ENCODE results near the gene COL6A5.
"Not testable (repeated sequence)": the region's sequence is repeated elsewhere in the genome, so short reads cannot be mapped to it uniquely, and the experiment has no call there.

COL6A5 gene

DNA sequence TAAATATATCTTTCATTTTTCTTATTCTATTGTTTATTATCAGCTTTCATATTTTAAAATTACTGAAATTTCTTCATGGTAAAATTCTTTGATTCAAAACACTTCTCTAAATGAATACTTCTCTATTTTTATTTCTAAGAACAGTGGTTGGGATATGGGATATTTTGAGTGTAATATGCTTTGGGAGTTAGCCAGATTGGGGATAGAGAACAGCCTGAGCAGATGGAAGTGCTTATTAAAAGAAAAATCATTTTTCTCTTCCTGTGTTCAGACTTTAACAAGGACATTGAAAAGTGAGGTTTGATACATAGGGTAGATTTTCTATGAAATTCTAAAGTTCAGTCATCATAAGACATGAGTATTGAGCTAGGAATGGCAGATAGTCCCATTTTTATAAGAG is 84.8 kb downstream of the COL6A5 start:
- no peak overlapping the region for H2AFZ ChIP-seq (ENCODE audit: low read length)
- H3K79me2 ChIP-seq (ENCODE audit: insufficient read depth, low read length) = no peaks in the 10 kb centered on the region
- no peaks in the 10 kb centered on the region for H4K20me1 ChIP-seq (ENCODE audit: insufficient read depth, low read length)

DNA sequence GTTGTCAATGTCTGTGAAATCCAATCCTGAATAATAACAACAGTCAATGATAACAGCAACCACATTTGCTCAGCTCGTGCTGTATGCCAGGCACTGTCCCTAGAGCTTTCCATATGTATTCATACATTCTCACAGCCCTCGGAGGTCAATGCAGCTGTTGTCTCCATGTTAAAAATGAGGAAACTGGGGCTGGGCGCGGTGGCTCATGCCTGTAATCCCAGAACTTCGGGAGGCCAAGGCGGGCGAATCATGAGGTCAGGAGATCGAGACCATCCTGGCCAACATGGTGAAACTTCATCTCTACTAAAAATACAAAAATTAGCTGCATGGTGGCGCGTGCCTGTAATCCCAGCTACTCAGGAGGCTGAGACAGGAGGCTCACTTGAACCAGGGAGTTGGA is 86.6 kb downstream of the COL6A5 start:
- H3K4me1 ChIP-seq (ENCODE audit: insufficient read depth, low read length, severe bottlenecking); H3K9me3 ChIP-seq (ENCODE audit: low read length); H3K9me2 ChIP-seq (ENCODE audit: low read depth, low read length); H3K79me2 ChIP-seq (ENCODE audit: insufficient read depth, low read length); H3K27ac ChIP-seq (ENCODE audit: low read depth, low read length, poor library complexity, severe bottlenecking); H2AFZ ChIP-seq (ENCODE audit: low read length); H4K20me1 ChIP-seq (ENCODE audit: insufficient read depth, low read length); H3K27me3 ChIP-seq (ENCODE audit: insufficient read depth, low read length); H3K4me3 ChIP-seq (ENCODE audit: low read depth, low read length, poor library complexity, severe bottlenecking); H3K36me3 ChIP-seq (ENCODE audit: insufficient read depth, low read length); H3F3A ChIP-seq (ENCODE audit: insufficient read depth, low read length); H3K9ac ChIP-seq (ENCODE audit: low read length); H3K4me2 ChIP-seq (ENCODE audit: low read length): not testable (repeated sequence)

More for the DNA sequence above, 84.8 kb downstream of the COL6A5 start:
- no peak overlapping the region for H3K9ac ChIP-seq (ENCODE audit: low read length)
- H3K9me2 ChIP-seq (ENCODE audit: low read depth, low read length) = no peaks in the 10 kb centered on the region
- H3K9me3 ChIP-seq (ENCODE audit: low read length) = no peaks in the 10 kb centered on the region
- H3K27me3 ChIP-seq (ENCODE audit: insufficient read depth, low read length) = no peaks in the 10 kb centered on the region
- no peaks in the 10 kb centered on the region for H3K36me3 ChIP-seq (ENCODE audit: insufficient read depth, low read length)
- no peaks in the 10 kb centered on the region for H3F3A ChIP-seq (ENCODE audit: insufficient read depth, low read length)
- H3K27ac ChIP-seq (ENCODE audit: low read depth, low read length, poor library complexity, severe bottlenecking) = no peak overlapping the region
- no peak overlapping the region for H3K4me3 ChIP-seq (ENCODE audit: low read depth, low read length, poor library complexity, severe bottlenecking)
- no peak overlapping the region for H3K4me2 ChIP-seq (ENCODE audit: low read length)
- TF ChIP-seq, protein P1, sequence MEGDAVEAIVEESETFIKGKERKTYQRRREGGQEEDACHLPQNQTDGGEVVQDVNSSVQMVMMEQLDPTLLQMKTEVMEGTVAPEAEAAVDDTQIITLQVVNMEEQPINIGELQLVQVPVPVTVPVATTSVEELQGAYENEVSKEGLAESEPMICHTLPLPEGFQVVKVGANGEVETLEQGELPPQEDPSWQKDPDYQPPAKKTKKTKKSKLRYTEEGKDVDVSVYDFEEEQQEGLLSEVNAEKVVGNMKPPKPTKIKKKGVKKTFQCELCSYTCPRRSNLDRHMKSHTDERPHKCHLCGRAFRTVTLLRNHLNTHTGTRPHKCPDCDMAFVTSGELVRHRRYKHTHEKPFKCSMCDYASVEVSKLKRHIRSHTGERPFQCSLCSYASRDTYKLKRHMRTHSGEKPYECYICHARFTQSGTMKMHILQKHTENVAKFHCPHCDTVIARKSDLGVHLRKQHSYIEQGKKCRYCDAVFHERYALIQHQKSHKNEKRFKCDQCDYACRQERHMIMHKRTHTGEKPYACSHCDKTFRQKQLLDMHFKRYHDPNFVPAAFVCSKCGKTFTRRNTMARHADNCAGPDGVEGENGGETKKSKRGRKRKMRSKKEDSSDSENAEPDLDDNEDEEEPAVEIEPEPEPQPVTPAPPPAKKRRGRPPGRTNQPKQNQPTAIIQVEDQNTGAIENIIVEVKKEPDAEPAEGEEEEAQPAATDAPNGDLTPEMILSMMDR (IDR thresholded peaks at IDR 0.05; ENCODE audit: low read length) = no peak
- TF ChIP-seq EZH2 (IDR thresholded peaks at IDR 0.05; ENCODE audit: borderline replicate concordance, low read length) = no peak
- no peaks in the 10 kb centered on the region for H3K4me1 ChIP-seq (ENCODE audit: insufficient read depth, low read length, severe bottlenecking)

DNA sequence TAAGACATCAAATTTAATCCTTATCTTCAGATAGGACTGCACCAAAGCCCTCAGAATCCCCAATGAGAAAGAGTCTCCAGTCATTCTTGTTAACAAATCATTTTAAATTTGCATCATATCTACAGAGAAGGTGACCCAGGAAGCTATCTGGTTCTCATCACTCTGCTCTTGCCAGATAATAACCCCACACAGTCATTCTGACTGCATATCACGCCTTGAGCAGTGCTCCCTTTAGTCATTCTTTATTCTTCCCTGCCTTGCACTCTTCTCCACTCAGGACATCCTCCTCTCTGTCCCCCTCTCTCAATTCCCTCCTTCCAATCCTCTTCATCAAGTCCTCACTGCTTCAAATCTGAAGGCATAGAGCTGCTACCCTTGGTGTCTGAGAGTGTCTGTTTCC is 87.8 kb downstream of the COL6A5 start:
- H3K79me2 ChIP-seq (ENCODE audit: insufficient read depth, low read length) = no peaks in the 10 kb centered on the region
- no peaks in the 10 kb centered on the region for H3F3A ChIP-seq (ENCODE audit: insufficient read depth, low read length)
- H3K4me1 ChIP-seq (ENCODE audit: insufficient read depth, low read length, severe bottlenecking) = no peaks in the 10 kb centered on the region
- no peak overlapping the region for H3K4me3 ChIP-seq (ENCODE audit: low read depth, low read length, poor library complexity, severe bottlenecking)
- no peaks in the 10 kb centered on the region for H4K20me1 ChIP-seq (ENCODE audit: insufficient read depth, low read length)
- no peaks in the 10 kb centered on the region for H3K9me2 ChIP-seq (ENCODE audit: low read depth, low read length)
- no peak overlapping the region for H3K9ac ChIP-seq (ENCODE audit: low read length)
- TF ChIP-seq, protein P1 (IDR thresholded peaks at IDR 0.05; ENCODE audit: low read length) = no peak
- no peak for TF ChIP-seq EZH2 (IDR thresholded peaks at IDR 0.05; ENCODE audit: borderline replicate concordance, low read length)
- H3K4me2 ChIP-seq (ENCODE audit: low read length) = no peak overlapping the region
- no peak overlapping the region for H3K27ac ChIP-seq (ENCODE audit: low read depth, low read length, poor library complexity, severe bottlenecking)
- H2AFZ ChIP-seq (ENCODE audit: low read length) = no peak overlapping the region
- no peaks in the 10 kb centered on the region for H3K36me3 ChIP-seq (ENCODE audit: insufficient read depth, low read length)
- no peaks in the 10 kb centered on the region for H3K27me3 ChIP-seq (ENCODE audit: insufficient read depth, low read length)
- no peaks in the 10 kb centered on the region for H3K9me3 ChIP-seq (ENCODE audit: low read length)

DNA sequence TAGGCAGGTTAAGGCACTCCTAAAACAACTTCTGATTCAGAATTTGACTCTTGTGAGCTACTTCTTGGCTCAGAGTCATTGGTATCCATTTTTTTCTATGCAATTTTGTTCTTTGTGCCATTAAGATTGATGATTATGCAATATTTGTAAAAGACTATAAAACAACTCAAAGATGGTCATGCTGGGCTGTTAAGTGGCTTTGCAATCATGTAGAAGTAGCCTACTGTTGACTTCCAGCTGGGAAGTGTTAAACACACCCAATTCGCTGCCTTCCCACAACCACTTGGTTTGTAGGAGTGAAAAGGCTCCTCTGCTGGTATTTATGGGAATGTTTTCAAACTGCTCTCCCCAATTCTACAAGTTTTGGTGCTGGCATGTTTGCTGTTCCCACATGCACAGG is 96.8 kb downstream of the COL6A5 start:
- Histone ChIP-seq H3K9me2 (ENCODE audit: low read depth, low read length) (no peaks in the 10 kb centered on the region), H3K27me3 (ENCODE audit: insufficient read depth, low read length) (no peaks in the 10 kb centered on the region), H3K4me1 (ENCODE audit: insufficient read depth, low read length, severe bottlenecking) (no peaks in the 10 kb centered on the region), H3K4me2 (ENCODE audit: low read length) (no peak overlapping the region), H3K36me3 (ENCODE audit: insufficient read depth, low read length) (no peaks in the 10 kb centered on the region), H3K9ac (ENCODE audit: low read length) (no peak overlapping the region), H2AFZ (ENCODE audit: low read length) (no peak overlapping the region), H3K9me3 (ENCODE audit: low read length) (no peaks in the 10 kb centered on the region), H4K20me1 (ENCODE audit: insufficient read depth, low read length) (no peaks in the 10 kb centered on the region), H3K27ac (ENCODE audit: low read depth, low read length, poor library complexity, severe bottlenecking) (no peak overlapping the region), H3K4me3 (ENCODE audit: low read depth, low read length, poor library complexity, severe bottlenecking) (no peak overlapping the region), H3F3A (ENCODE audit: insufficient read depth, low read length) (no peaks in the 10 kb centered on the region), H3K79me2 (ENCODE audit: insufficient read depth, low read length) (no peaks in the 10 kb centered on the region)
- TF ChIP-seq, protein P1 (IDR thresholded peaks at IDR 0.05; ENCODE audit: low read length) = no peak
- no peak for TF ChIP-seq EZH2 (IDR thresholded peaks at IDR 0.05; ENCODE audit: borderline replicate concordance, low read length)

DNA sequence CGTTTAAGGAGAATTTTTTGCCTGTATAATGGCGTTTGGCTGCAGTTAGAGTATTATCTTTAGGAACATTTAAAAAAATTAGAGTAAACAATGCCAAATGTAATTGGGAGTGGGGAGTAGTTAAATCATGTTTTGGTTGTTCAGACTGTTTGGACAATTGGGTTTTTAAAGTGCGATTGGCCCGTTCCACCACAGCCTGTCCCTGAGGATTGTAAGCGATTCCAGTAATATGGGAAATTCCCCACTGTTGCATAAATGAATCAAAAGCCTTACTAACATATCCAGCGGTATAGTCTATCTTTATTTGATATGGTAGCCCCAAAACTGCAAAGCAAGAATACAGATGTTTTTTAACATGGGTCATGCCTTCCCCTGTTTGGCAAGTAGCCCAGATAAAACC is 101.4 kb downstream of the COL6A5 start:
- H3K9me3 ChIP-seq (ENCODE audit: low read length); H3K79me2 ChIP-seq (ENCODE audit: insufficient read depth, low read length); H3K36me3 ChIP-seq (ENCODE audit: insufficient read depth, low read length); H3K9me2 ChIP-seq (ENCODE audit: low read depth, low read length); H3K27me3 ChIP-seq (ENCODE audit: insufficient read depth, low read length); H3F3A ChIP-seq (ENCODE audit: insufficient read depth, low read length); H3K9ac ChIP-seq (ENCODE audit: low read length); H3K4me1 ChIP-seq (ENCODE audit: insufficient read depth, low read length, severe bottlenecking); H3K27ac ChIP-seq (ENCODE audit: low read depth, low read length, poor library complexity, severe bottlenecking); H3K4me3 ChIP-seq (ENCODE audit: low read depth, low read length, poor library complexity, severe bottlenecking); H4K20me1 ChIP-seq (ENCODE audit: insufficient read depth, low read length); H3K4me2 ChIP-seq (ENCODE audit: low read length); H2AFZ ChIP-seq (ENCODE audit: low read length): not testable (repeated sequence)

DNA sequence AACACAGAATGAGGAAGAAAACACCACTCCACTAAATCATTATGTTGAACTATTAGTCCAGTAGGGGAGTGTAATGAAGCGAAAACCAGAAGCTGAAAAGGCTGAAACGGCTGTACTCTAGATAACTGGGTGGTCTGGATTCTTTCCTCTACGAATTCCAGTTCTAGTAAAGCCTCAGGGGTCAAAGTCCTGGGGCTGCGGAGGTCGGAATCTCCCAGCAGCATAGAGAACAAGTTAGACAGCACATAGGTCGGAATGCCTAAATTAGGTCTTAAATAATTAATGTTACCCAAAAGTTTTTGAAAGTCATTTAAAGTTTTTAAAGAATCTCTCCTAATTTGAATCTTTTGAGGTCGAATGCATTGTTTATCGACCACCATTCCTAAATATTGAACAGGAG is 102.7 kb downstream of the COL6A5 start:
- not testable (repeated sequence) for H2AFZ ChIP-seq (ENCODE audit: low read length); H3K9ac ChIP-seq (ENCODE audit: low read length); H3K27me3 ChIP-seq (ENCODE audit: insufficient read depth, low read length); H3K79me2 ChIP-seq (ENCODE audit: insufficient read depth, low read length); H3K36me3 ChIP-seq (ENCODE audit: insufficient read depth, low read length); H4K20me1 ChIP-seq (ENCODE audit: insufficient read depth, low read length); H3F3A ChIP-seq (ENCODE audit: insufficient read depth, low read length); H3K27ac ChIP-seq (ENCODE audit: low read depth, low read length, poor library complexity, severe bottlenecking); H3K9me3 ChIP-seq (ENCODE audit: low read length); H3K4me3 ChIP-seq (ENCODE audit: low read depth, low read length, poor library complexity, severe bottlenecking); H3K4me2 ChIP-seq (ENCODE audit: low read length); H3K4me1 ChIP-seq (ENCODE audit: insufficient read depth, low read length, severe bottlenecking); H3K9me2 ChIP-seq (ENCODE audit: low read depth, low read length)

Measured in OCI-LY1 (cell line).